HCT116 (cell line): ENCODE results near the gene YY2. TPM values are rescaled to one million over a fixed set of nuclear protein-coding genes. Genes with fewer than 3 reads are reported as not detected.

ENCODE experiments used
- ATAC-seq: fragments of 200-7000 bp; cut with Tn5 transposase; 2 replicates; pipeline ENCODE4 v1.9.1; 2020; ENCODE audit warnings: mild to moderate bottlenecking, moderate library complexity
- BruUV-seq: library from RNA; stranded (reverse); fragments of 400-500 nt; replicated peaks from 2 replicates; lab custom pipeline; 2021; lab: Mats Ljungman, UMichigan
- CTCF ChIA-PET: fragments of 300-600 bp; sonication (Branson Sonifier 250); formaldehyde crosslinking; loops from one replicate; lab custom pipeline; 2021; ENCODE audit warnings: antibody characterized with exemption; lab: Charles Lee
- POLR2A ChIA-PET: fragments of 300-600, 350-600 bp; sonication (Branson Sonifier 250); formaldehyde crosslinking; loops from one replicate; lab custom pipeline; 2021; ENCODE audit warnings: antibody characterized with exemption; lab: Charles Lee
- RAD21 ChIA-PET, 2 experiments: fragments of 300-600 bp; sonication (Branson Sonifier 250); formaldehyde crosslinking; loops; one replicate each; lab custom pipeline; 2023; ENCODE audit warnings: low total read pairs in 2 of 2; ENCODE audit not compliant: uncharacterized antibody in 2 of 2, unreplicated experiment in 2 of 2, low non-redundant PET in 1 of 2; lab: Charles Lee
- DNase-seq: peaks from one replicate; pipeline ENCODE4 v3.0.0-alpha.2; 2010; ENCODE audit warnings: low read depth, low spot score
- H2AFZ ChIP-seq: fragments of 200-600 bp; shearing (Covaris generic), sonication (generic); 2 replicates; pipeline ENCODE4 v1.6.1; 2017; ENCODE audit warnings: low read depth, mixed run types, mixed read lengths, antibody characterized with exemption, low read length; ENCODE audit not compliant: poor library complexity, severe bottlenecking
- H3K27ac ChIP-seq: 2 replicates; pipeline ENCODE4 v1.5.1; 2012; ENCODE audit warnings: low read depth, low read length
- H3K27me3 ChIP-seq: fragments of 200-600 bp; sonication (generic); 2 replicates; pipeline ENCODE4 v1.6.1; 2016; ENCODE audit warnings: mixed run types, low read length, mixed read lengths; ENCODE audit not compliant: insufficient read depth
- H3K36me3 ChIP-seq, 2 experiments: fragments of 200-500 bp in 1 of 2; fragments of 200-600 bp in 1 of 2; sonication (Bioruptor generic) in 1 of 2; sonication (generic) in 1 of 2; 2 replicates each; pipeline versions ENCODE4 v1.5.1 to v1.6.1; 2014 to 2016; ENCODE audit warnings: low read length in 2 of 2, inconsistent platforms in 1 of 2, mixed read lengths in 1 of 2, mixed run types in 1 of 2; ENCODE audit not compliant: insufficient read depth in 2 of 2, control insufficient read depth in 1 of 2
- H3K4me1 ChIP-seq, 2 experiments: fragments of 200-600 bp in 1 of 2; sonication (generic) in 1 of 2; 2 replicates each; pipeline versions ENCODE4 v1.5.1 to v1.6.1; 2012 to 2017; ENCODE audit warnings: low read length in 2 of 2, inconsistent platforms in 1 of 2, mild to moderate bottlenecking in 1 of 2, mixed read lengths in 1 of 2, mixed run types in 1 of 2, moderate library complexity in 1 of 2; ENCODE audit not compliant: insufficient read depth in 2 of 2, control insufficient read depth in 1 of 2
- H3K4me2 ChIP-seq: fragments of 200-600 bp; sonication (generic); 2 replicates; pipeline ENCODE4 v1.6.1; 2017; ENCODE audit warnings: mixed run types, low read length, mixed read lengths
- H3K4me3 ChIP-seq, 2 experiments: fragments of 200-600 bp in 1 of 2; sonication (generic) in 1 of 2; replicated peaks in 1 of 2; 2 replicates each; pipeline ENCODE4 v1.5.1; 2011 to 2016; ENCODE audit warnings: low read length in 2 of 2, control low read depth in 1 of 2, low read depth in 1 of 2, mild to moderate bottlenecking in 1 of 2, mixed read lengths in 1 of 2, mixed run types in 1 of 2
- H3K79me2 ChIP-seq: fragments of 200-600 bp; sonication (generic); 2 replicates; pipeline ENCODE4 v1.6.1; 2017; ENCODE audit warnings: mild to moderate bottlenecking, mixed run types, low read length, moderate library complexity, mixed read lengths; ENCODE audit not compliant: insufficient read depth
- H3K9ac ChIP-seq: fragments of 200-600 bp; sonication (generic); 2 replicates; pipeline ENCODE4 v1.6.1; 2016; ENCODE audit warnings: low read length, mixed read lengths
- H3K9me2 ChIP-seq: fragments of 200-600 bp; sonication (generic), shearing (Covaris generic); 2 replicates; pipeline ENCODE4 v1.6.1; 2017; ENCODE audit warnings: mixed run types, mild to moderate bottlenecking, moderate library complexity; ENCODE audit not compliant: insufficient read depth
- H3K9me3 ChIP-seq, 2 experiments: fragments of 200-500 bp in 1 of 2; fragments of 200-600 bp in 1 of 2; sonication (Bioruptor generic) in 1 of 2; sonication (generic) in 1 of 2; 2 replicates each; pipeline ENCODE4 v1.6.1; 2014 to 2017; ENCODE audit warnings: low read length in 2 of 2, mixed read lengths in 2 of 2, inconsistent platforms in 1 of 2, low read depth in 1 of 2, mild to moderate bottlenecking in 1 of 2, mixed run types in 1 of 2, moderate library complexity in 1 of 2; ENCODE audit not compliant: control insufficient read depth in 1 of 2, insufficient read depth in 1 of 2
- H4K20me1 ChIP-seq: fragments of 200-600 bp; sonication (generic), shearing (Covaris generic); 2 replicates; pipeline ENCODE4 v1.6.1; 2017; ENCODE audit warnings: mixed run types, mild to moderate bottlenecking, moderate library complexity; ENCODE audit not compliant: insufficient read depth
- CEBPB ChIP-seq: IDR thresholded peaks from 2 replicates; pipeline ENCODE4 v1.6.1; 2012; ENCODE audit warnings: low read depth
- ELF1 ChIP-seq: IDR thresholded peaks from 2 replicates; pipeline ENCODE4 v1.6.1; 2012; ENCODE audit warnings: low read depth, borderline replicate concordance
- EZH2phosphoT487 ChIP-seq: fragments of 200-600 bp; IDR thresholded peaks from 2 replicates; pipeline ENCODE4 v1.6.1; 2018; ENCODE audit warnings: antibody characterized with exemption, borderline replicate concordance
- FOSL1 ChIP-seq: IDR thresholded peaks from 2 replicates; pipeline ENCODE4 v1.6.1; 2012; ENCODE audit warnings: low read depth
- JUND ChIP-seq: IDR thresholded peaks from 2 replicates; pipeline ENCODE4 v1.6.1; 2012
- MAX ChIP-seq: IDR thresholded peaks from 2 replicates; pipeline ENCODE4 v1.6.1; 2012
- SIN3A ChIP-seq: IDR thresholded peaks from 2 replicates; pipeline ENCODE4 v1.6.1; 2012; ENCODE audit warnings: low read depth
- SP1 ChIP-seq: IDR thresholded peaks from 2 replicates; pipeline ENCODE4 v1.6.1; 2012; ENCODE audit warnings: low read depth
- TCF7L2 ChIP-seq: IDR thresholded peaks from 2 replicates; pipeline ENCODE4 v1.7.0; 2011; ENCODE audit warnings: borderline replicate concordance, inconsistent platforms; ENCODE audit not compliant: insufficient read depth, insufficient read length; ENCODE audit errors: extremely low read depth
- ZFX ChIP-seq: fragments of 450-650 bp; IDR thresholded peaks from 2 replicates; pipeline ENCODE4 v1.6.1; 2017
- intact Hi-C: fragments of 100-400 bp; cut with micrococcal nuclease; formaldehyde crosslinking; loops from 2 replicates; pipeline ENCODE4 v1.10.0; 2022
- total RNA-seq: library from RNA; stranded (reverse); gene quantifications from one replicate; pipeline ENCODE4 v1.2.1, GENCODE V29; 2021; ENCODE audit not compliant: unreplicated experiment
- TF ChIP-seq, protein P1 (sequence below), 3 experiments: fragments of 200-600 bp in 1 of 3; sonication (generic) in 1 of 3; IDR thresholded peaks in 2 of 3; conservative IDR thresholded peaks in 1 of 3; 2 replicates each; pipeline ENCODE4 v1.5.1; 2012 to 2017; ENCODE audit warnings: low read depth in 2 of 3, low read length in 2 of 3, antibody characterized with exemption in 1 of 3, borderline replicate concordance in 1 of 3, control low read depth in 1 of 3, mild to moderate bottlenecking in 1 of 3, mixed read lengths in 1 of 3, mixed run types in 1 of 3, moderate library complexity in 1 of 3; ENCODE audit not compliant: insufficient read depth in 1 of 3
- TF ChIP-seq, protein P2 (sequence below): IDR thresholded peaks from 2 replicates; pipeline ENCODE4 v1.6.1; 2012

The YY2 gene
- total RNA-seq, 1 experiment from 2014 or later: 2.7 TPM

DNA sequence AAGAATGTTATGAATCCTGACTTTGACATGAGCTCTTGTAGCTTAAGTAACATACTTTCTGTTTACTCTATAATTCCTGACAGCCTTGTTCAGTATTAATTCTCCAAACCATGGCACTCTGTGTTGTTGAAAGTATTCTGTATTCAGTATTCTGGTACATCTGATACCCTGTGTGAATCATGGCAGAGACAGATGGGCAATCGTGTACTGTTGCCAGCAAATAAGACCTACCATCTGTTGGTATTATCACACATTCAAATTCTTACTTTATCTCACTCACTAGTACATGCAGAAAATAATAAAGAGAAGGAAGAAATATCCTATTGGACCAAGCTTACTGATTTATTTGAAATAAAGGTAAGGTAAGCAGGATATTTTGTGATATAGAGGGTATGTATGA lies 8.4 kb upstream of the YY2 start:
- ATAC-seq (no peak), DNase-seq (no peak)
- Histone ChIP-seq H3K9me2 (no peaks in the 10 kb centered on the region), H3K9ac (no peak overlapping the region), H4K20me1 (no peaks in the 10 kb centered on the region), H3K9me3 (no peaks in the 10 kb centered on the region), H2AFZ (no peak overlapping the region), H3K4me2 (no peak overlapping the region), H3K79me2 (no peaks in the 10 kb centered on the region), H3K4me1 (no peaks in the 10 kb centered on the region), H3K27me3 (no peaks in the 10 kb centered on the region), H3K4me3 (no peak overlapping the region), H3K27ac (no peak overlapping the region), H3K36me3 (peaks cover 0 to 12% of the 10 kb centered on the region in 2 experiments; a peak in 2 of 4 replicates)
- intact Hi-C loops: no loop called here
- POLR2A ChIA-PET: no interaction called here
- CTCF ChIA-PET: no interaction called here
- TF ChIP-seq JUND: no peak
- TF ChIP-seq MAX: no peak
- no peak for TF ChIP-seq CEBPB
- TF ChIP-seq ELF1: no peak
- TF ChIP-seq SIN3A: no peak
- TF ChIP-seq FOSL1: no peak
- no peak for TF ChIP-seq ZFX
- TF ChIP-seq, protein P1, sequence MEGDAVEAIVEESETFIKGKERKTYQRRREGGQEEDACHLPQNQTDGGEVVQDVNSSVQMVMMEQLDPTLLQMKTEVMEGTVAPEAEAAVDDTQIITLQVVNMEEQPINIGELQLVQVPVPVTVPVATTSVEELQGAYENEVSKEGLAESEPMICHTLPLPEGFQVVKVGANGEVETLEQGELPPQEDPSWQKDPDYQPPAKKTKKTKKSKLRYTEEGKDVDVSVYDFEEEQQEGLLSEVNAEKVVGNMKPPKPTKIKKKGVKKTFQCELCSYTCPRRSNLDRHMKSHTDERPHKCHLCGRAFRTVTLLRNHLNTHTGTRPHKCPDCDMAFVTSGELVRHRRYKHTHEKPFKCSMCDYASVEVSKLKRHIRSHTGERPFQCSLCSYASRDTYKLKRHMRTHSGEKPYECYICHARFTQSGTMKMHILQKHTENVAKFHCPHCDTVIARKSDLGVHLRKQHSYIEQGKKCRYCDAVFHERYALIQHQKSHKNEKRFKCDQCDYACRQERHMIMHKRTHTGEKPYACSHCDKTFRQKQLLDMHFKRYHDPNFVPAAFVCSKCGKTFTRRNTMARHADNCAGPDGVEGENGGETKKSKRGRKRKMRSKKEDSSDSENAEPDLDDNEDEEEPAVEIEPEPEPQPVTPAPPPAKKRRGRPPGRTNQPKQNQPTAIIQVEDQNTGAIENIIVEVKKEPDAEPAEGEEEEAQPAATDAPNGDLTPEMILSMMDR (IDR thresholded peaks at IDR 0.05 in 2 of 3, conservative IDR thresholded peaks at IDR 0.05 in 1 of 3; ENCODE audit: borderline replicate concordance in 1 of 3, insufficient read depth in 1 of 3, low read depth in 2 of 3, low read length in 2 of 3): no peak
- TF ChIP-seq SP1: no peak
- no peak for TF ChIP-seq TCF7L2
- no peak for TF ChIP-seq EZH2phosphoT487
- TF ChIP-seq, protein P2, sequence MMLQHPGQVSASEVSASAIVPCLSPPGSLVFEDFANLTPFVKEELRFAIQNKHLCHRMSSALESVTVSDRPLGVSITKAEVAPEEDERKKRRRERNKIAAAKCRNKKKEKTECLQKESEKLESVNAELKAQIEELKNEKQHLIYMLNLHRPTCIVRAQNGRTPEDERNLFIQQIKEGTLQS: no peak
- RAD21 ChIA-PET: no interaction called here
- no TSS peak for BruUV-seq
